Hepatocyte (in vitro differentiated cells): ENCODE data around the gene DIPK1A. TPM values are rescaled to one million over a fixed set of nuclear protein-coding genes. Genes with fewer than 3 reads are reported as not detected.

ENCODE experiments used
- DNase-seq: peaks from one replicate; pipeline ENCODE4 v3.0.0-alpha.2; 2016; ENCODE audit warnings: low spot score
- H2AFZ ChIP-seq: fragments of 200-600 bp; sonication (generic); 2 replicates; pipeline ENCODE4 v1.6.0; 2016; ENCODE audit warnings: antibody characterized with exemption, mild to moderate bottlenecking
- H3K27ac ChIP-seq: fragments of 200-600 bp; sonication (generic); 2 replicates; pipeline ENCODE4 v1.5.1; 2016; ENCODE audit warnings: mild to moderate bottlenecking
- H3K27me3 ChIP-seq: fragments of 200-600 bp; sonication (generic); 2 replicates; pipeline ENCODE4 v1.6.1; 2016
- H3K36me3 ChIP-seq: fragments of 200-600 bp; sonication (generic); replicated peaks from 2 replicates; pipeline ENCODE4 v1.5.1; 2016; ENCODE audit warnings: low read depth; ENCODE audit not compliant: insufficient read depth
- H3K4me1 ChIP-seq: fragments of 200-600 bp; sonication (generic); 2 replicates; pipeline ENCODE4 v1.5.1; 2016; ENCODE audit warnings: mild to moderate bottlenecking, moderate library complexity; ENCODE audit not compliant: insufficient read depth
- H3K4me2 ChIP-seq: fragments of 200-600 bp; sonication (generic); 2 replicates; pipeline ENCODE4 v1.6.0; 2016
- H3K4me3 ChIP-seq: fragments of 200-600 bp; sonication (generic); 2 replicates; pipeline ENCODE4 v1.5.1; 2016; ENCODE audit warnings: mild to moderate bottlenecking
- H3K79me2 ChIP-seq: fragments of 200-600 bp; sonication (generic); 2 replicates; pipeline ENCODE4 v1.6.0; 2017; ENCODE audit warnings: mild to moderate bottlenecking
- H3K9me2 ChIP-seq: fragments of 200-600 bp; sonication (generic); replicated peaks from 2 replicates; pipeline ENCODE4 v1.6.0; 2017; ENCODE audit warnings: mild to moderate bottlenecking; ENCODE audit not compliant: insufficient read depth
- H3K9me3 ChIP-seq: fragments of 200-600 bp; sonication (generic); 2 replicates; pipeline ENCODE4 v1.5.1; 2016; ENCODE audit warnings: low read depth, mild to moderate bottlenecking
- H4K20me1 ChIP-seq: fragments of 200-600 bp; sonication (generic); 2 replicates; pipeline ENCODE4 v1.6.0; 2016; ENCODE audit warnings: mild to moderate bottlenecking; ENCODE audit not compliant: insufficient read depth, poor library complexity, severe bottlenecking
- EZH2 ChIP-seq: fragments of 200-600 bp; sonication (generic); IDR thresholded peaks from 2 replicates; pipeline ENCODE4 v1.6.1; 2016; ENCODE audit warnings: antibody characterized with exemption, mild to moderate bottlenecking, borderline replicate concordance
- EZH2phosphoT487 ChIP-seq: fragments of 200-600 bp; sonication (generic); IDR thresholded peaks from one replicate; pipeline ENCODE4 v1.6.1; 2018; ENCODE audit warnings: antibody characterized with exemption, mild to moderate bottlenecking, low read depth, moderate library complexity; ENCODE audit not compliant: unreplicated experiment, severe bottlenecking
- WGBS: methylation state at CpG from one replicate; pipeline ENCODE4 v1.1.6; 2016; ENCODE audit warnings: low lambda C conversion rate; ENCODE audit errors: missing lambda C conversion rate; 5-methylcytosine and 5-hydroxymethylcytosine counted together
- polyA plus RNA-seq: library from polyadenylated mRNA; unstranded; fragments of >200 nt; fragmentation: Nextera tagmentation; extraction: Ambion mirVana; gene quantifications from 2 replicates; pipeline ENCODE4 v1.2.1, GENCODE V29; 2016
- total RNA-seq: library from RNA; depleted of rRNA; stranded (reverse); fragments of >200 nt; gene quantifications from 2 replicates; pipeline ENCODE4 v1.2.3, GENCODE V29; 2014
- TF ChIP-seq, protein P1 (sequence below): fragments of 200-600 bp; sonication (generic); IDR thresholded peaks from 2 replicates; pipeline ENCODE4 v1.5.1; 2016; ENCODE audit warnings: antibody characterized with exemption, mild to moderate bottlenecking; ENCODE audit not compliant: poor library complexity

The DIPK1A gene
- total and polyA plus RNA-seq, 2 experiments from 2014 or later, result 18.0 to 19.7 TPM

DNA sequence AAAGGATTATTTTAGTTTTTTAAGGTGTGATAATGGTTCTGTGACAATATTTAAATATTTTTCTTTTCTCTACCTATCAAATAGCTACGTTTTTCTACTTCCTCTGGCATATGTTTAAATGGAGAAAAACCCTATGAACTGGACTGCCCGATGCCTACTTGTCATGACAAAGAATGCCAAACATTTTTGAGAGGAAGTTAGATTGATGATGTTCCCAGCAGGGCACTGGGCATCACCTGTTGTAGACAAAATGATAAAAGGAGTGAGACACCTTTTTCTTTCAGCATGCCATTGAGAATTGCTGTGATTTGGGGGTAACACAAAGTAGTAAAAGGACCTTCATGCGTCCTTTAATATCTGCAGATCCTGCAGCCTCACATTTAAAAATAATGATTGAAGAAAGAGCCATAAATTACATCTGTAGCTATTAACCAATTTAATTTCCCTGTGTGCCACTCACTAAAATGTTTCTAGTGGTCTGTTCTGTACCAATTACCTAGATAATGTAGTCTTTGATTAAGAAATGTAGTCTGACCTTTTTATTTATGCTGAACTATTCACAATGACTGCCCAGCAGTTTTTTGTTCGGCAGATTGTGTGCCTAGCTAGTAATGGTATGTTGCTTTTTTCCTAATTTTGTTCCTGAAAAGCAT lies 81.8 kb downstream of the DIPK1A start:
- Histone ChIP-seq H3K9me2 (no peaks in the 10 kb centered on the region), H2AFZ (no peak overlapping the region), H3K36me3 (no peaks in the 10 kb centered on the region), H4K20me1 (no peaks in the 10 kb centered on the region), H3K4me1 (no peaks in the 10 kb centered on the region), H3K4me2 (no peak overlapping the region), H3K79me2 (no peaks in the 10 kb centered on the region), H3K27me3 (no peaks in the 10 kb centered on the region), H3K9me3 (no peaks in the 10 kb centered on the region), H3K27ac (no peak overlapping the region), H3K4me3 (no peak overlapping the region)
- WGBS, result 88% methylated on average over 4 of the region's 4 CpGs
- no peak for TF ChIP-seq EZH2
- TF ChIP-seq EZH2phosphoT487, result no peak
- TF ChIP-seq, protein P1, sequence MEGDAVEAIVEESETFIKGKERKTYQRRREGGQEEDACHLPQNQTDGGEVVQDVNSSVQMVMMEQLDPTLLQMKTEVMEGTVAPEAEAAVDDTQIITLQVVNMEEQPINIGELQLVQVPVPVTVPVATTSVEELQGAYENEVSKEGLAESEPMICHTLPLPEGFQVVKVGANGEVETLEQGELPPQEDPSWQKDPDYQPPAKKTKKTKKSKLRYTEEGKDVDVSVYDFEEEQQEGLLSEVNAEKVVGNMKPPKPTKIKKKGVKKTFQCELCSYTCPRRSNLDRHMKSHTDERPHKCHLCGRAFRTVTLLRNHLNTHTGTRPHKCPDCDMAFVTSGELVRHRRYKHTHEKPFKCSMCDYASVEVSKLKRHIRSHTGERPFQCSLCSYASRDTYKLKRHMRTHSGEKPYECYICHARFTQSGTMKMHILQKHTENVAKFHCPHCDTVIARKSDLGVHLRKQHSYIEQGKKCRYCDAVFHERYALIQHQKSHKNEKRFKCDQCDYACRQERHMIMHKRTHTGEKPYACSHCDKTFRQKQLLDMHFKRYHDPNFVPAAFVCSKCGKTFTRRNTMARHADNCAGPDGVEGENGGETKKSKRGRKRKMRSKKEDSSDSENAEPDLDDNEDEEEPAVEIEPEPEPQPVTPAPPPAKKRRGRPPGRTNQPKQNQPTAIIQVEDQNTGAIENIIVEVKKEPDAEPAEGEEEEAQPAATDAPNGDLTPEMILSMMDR, result no peak
- no peak for DNase-seq

DNA sequence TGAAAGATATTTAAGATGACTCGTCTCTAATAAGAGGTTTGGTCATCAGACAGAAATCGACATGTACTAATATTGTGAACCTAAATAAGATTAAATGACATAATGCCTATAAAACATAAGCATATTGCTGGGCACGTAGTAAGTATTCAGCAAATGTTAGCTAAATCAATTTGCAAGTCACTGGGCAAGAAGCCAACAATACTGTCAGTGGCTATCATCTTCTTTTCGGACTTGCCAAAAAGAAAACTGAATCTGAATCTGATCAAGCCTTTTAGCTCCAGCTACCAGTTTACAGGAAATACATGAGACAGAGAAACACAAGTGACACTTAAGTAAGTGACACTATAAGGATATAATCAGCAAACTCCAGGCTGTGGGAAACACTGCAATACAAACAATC lies 83.5 kb downstream of the DIPK1A start:
- Histone ChIP-seq H3K27ac (no peak overlapping the region), H3K79me2 (no peaks in the 10 kb centered on the region), H3K4me1 (no peaks in the 10 kb centered on the region), H3K4me2 (no peak overlapping the region), H3K9me2 (no peaks in the 10 kb centered on the region), H3K36me3 (no peaks in the 10 kb centered on the region), H3K4me3 (no peak overlapping the region), H3K9me3 (no peaks in the 10 kb centered on the region), H2AFZ (no peak overlapping the region), H3K27me3 (no peaks in the 10 kb centered on the region), H4K20me1 (no peaks in the 10 kb centered on the region)
- TF ChIP-seq EZH2 (no peak), EZH2phosphoT487 (no peak)
- TF ChIP-seq, protein P1, result no peak
- WGBS, result 91% methylated on average over 4 of the region's 4 CpGs
- DNase-seq, result no peak

DNA sequence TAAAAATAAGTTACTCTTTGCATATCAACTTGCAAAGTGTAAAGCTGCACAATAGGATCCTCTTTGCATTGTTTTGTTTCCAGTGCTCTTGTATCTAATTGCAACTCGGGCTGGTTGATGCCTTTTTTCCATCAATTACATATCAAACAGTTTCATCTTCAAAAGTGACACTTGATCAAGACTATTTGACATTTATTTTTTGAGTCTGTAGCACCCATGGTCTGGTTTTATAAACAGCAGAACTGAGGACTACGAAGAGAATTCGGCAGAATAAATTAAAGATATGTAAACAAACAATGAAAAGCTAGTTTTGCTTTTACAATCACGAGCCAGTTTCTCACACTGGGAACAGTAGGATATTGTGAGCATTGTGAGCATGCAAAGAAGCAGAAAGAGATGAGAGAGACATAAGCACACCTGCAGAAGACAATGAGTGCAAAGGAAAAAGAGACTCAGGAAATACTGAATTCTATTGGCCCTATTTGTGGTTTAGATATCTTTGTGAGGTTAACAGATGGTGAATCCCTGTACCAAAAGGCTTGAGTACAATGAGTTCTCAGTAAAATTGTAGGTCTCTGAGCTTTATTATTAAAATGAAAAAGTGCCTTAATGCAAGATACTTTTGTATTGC lies 84.1 kb downstream of the DIPK1A start:
- Histone ChIP-seq H3K27me3 (no peaks in the 10 kb centered on the region), H3K9me3 (no peaks in the 10 kb centered on the region), H3K79me2 (no peaks in the 10 kb centered on the region), H2AFZ (no peak overlapping the region), H3K4me1 (no peaks in the 10 kb centered on the region), H3K27ac (no peak overlapping the region), H3K4me2 (no peak overlapping the region), H3K4me3 (no peak overlapping the region), H3K9me2 (no peaks in the 10 kb centered on the region), H4K20me1 (no peaks in the 10 kb centered on the region), H3K36me3 (no peaks in the 10 kb centered on the region)
- WGBS, result 64% methylated on average over 4 of the region's 4 CpGs
- TF ChIP-seq, protein P1, result no peak
- TF ChIP-seq EZH2phosphoT487, result no peak
- no peak for DNase-seq
